ENCODE data around the gene RNF123.

RNF123 gene

DNA sequence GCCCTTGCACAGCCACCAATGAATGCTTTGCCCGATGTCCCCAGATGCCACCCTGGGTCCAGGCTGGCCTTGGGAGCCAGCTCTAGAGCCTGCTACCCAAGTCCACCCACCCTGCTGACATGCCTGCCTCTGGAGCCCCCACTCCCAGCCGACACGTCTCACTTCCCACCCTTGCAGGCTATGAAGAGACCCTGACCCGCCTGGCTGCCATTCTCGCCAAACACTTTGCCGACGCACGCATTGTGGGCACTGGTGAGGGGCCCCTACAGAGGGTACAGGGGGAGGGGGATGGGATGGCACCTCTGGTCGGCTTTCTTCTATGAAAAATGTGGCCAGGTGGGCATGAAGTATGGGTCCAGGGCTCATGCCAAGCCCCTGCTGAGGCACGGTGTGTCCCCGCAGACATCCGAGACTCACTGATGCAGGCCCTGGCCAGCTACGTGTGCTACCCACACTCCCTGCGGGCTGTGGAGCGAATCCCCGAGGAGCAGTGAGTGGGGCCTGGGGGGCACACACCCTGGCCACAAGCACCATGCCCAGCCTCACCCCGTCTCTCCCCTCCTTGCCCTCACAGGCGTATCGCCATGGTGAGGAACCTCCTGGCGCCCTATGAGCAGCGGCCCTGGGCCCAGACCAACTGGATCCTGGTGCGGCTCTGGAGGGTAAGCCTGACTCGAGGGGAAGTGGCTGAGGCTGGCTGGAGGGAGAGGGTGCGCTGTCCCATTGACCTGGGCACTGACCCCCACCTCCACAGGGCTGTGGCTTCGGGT is 24.2 kb downstream of the RNF123 start:
- DNase-seq (ENCODE audit: low read depth), result no peak
- no peak overlapping the region for H3K4me3 ChIP-seq (replicated peaks; ENCODE audit: low read depth, low read length)

GRCh38 chr3:49714728-49715550 is 25.6 kb downstream of the RNF123 start:
- DNase-seq (ENCODE audit: low read depth), result no peak

More for the DNA sequence above, 24.2 kb downstream of the RNF123 start:
- no peak for TF ChIP-seq CTCF (IDR thresholded peaks at IDR 0.05; ENCODE audit: low read length, missing control alignments)

DNA sequence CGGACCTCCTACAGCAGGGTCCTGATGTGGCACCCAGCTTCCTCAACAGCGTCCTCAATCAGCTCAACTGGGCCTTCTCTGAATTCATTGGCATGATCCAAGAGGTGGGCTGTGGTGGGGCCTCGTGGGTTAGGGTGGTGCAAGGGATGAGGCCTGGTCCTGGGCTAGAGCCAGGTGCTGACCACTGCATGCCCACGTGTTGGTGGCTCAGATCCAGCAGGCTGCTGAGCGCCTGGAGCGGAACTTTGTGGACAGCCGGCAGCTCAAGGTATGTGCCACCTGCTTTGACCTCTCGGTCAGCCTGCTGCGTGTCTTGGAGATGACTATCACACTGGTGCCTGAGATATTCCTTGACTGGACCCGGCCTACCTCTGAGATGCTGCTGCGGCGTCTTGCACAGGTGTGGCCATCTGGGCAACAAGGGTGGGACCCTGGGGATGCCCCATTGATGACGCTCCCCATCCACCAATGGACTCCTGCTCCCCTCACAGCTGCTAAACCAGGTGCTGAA is 26.3 kb downstream of the RNF123 start:
- TF ChIP-seq CTCF (IDR thresholded peaks at IDR 0.05; ENCODE audit: low read length, missing control alignments), result no peak
- H3K4me3 ChIP-seq (replicated peaks; ENCODE audit: low read depth, low read length), result no peak overlapping the region
- no peak for DNase-seq (ENCODE audit: low read depth)

More at GRCh38 chr3:49714728-49715550, 25.6 kb downstream of the RNF123 start:
- no peak for TF ChIP-seq CTCF (IDR thresholded peaks at IDR 0.05; ENCODE audit: low read length, missing control alignments)
- H3K4me3 ChIP-seq (replicated peaks; ENCODE audit: low read depth, low read length), result no peak overlapping the region

DNA sequence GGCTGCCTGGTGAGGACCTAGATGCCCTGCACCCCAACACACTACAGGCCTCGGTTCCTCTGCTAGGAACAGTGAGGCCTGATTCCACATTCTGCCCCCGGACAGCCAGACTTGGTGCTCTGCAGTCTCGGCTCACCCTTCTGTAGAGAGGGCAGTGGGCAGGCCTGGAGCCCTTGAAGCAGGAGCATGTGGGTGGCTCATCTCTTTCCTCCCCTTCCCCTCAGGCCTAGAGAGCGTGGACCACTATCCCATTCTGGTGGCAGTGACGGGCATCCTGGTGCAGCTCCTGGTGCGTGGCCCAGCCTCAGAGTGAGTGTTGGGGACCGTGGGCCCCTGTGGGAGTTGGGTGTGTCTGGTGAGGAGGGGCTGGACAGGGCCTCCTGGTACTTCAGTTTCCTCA is 26.8 kb downstream of the RNF123 start:
- no peak for TF ChIP-seq CTCF (IDR thresholded peaks at IDR 0.05; ENCODE audit: low read length, missing control alignments)
- no peak overlapping the region for H3K4me3 ChIP-seq (replicated peaks; ENCODE audit: low read depth, low read length)
- no peak for DNase-seq (ENCODE audit: low read depth)

DNA sequence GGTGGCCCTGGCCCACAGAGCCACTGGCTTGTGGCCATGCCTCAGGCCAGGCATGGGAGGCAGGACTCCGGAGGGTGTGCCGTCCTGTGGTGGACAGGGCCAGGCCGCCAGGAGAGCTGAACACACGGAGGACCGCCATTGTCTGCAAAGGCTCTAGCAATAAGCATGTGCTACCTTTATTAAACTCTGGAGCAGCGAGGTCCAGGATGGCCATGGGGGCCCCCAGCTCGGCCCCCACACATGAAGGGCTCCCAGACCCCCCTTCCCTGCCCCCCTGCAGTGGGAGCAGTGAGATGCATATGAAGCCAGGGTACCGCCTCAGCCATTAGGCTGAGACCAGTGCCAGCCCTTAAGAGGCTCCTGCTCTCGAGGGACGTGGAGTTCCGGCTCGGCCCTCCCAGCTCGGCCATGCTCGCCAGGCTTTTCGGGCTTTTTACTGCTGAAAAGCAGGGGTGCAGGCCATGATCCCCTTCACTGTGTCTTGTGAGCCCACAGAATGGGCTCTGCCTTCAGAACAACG is 27.4 kb downstream of the RNF123 start:
- no peak for DNase-seq (ENCODE audit: low read depth)
- no peak overlapping the region for H3K4me3 ChIP-seq (replicated peaks; ENCODE audit: low read depth, low read length)
- no peak for TF ChIP-seq CTCF (IDR thresholded peaks at IDR 0.05; ENCODE audit: low read length, missing control alignments)

- H3K4me3 ChIP-seq (replicated peaks; ENCODE audit: low read depth, low read length), result no peak overlapping the region
- no peak for DNase-seq (ENCODE audit: low read depth)
- TF ChIP-seq CTCF (IDR thresholded peaks at IDR 0.05; ENCODE audit: low read length, missing control alignments), result no peak
Measured at GRCh38 chr3:49717211-49717958, 28.0 kb downstream of the RNF123 start.
